Esophagus squamous epithelium (tissue), 5 donors: Measurements from ENCODE around the gene CHRM1. TPM values are rescaled to one million over a fixed set of nuclear protein-coding genes. Genes with fewer than 3 reads are reported as not detected.
"Not testable (repeated sequence)": the region's sequence is repeated elsewhere in the genome, so short reads cannot be mapped to it uniquely, and the experiment has no call there.

Experiments
- DNase-seq: peaks from one replicate; lab custom pipeline; 2025; lab: John Stamatoyannopoulos, UW
- H3K27ac ChIP-seq, 4 donors: fragments of 200-600 bp; sonication (generic); one replicate each; pipeline ENCODE4 v1.5.1; 2016 to 2019; ENCODE audit warnings: mild to moderate bottlenecking in 1 of 4
- H3K27me3 ChIP-seq, 4 donors: fragments of 200-600 bp; sonication (generic); 1 replicate in 3 of 4; 2 replicates in 1 of 4; pipeline versions ENCODE4 v1.5.1 to v1.6.0; 2017 to 2021; ENCODE audit warnings: antibody characterized with exemption in 1 of 4
- H3K36me3 ChIP-seq, 3 donors: fragments of 200-600 bp; sonication (generic); one replicate each; pipeline ENCODE4 v1.5.1; 2016 to 2019
- H3K4me1 ChIP-seq, 3 donors: fragments of 200-600 bp; sonication (generic); one replicate each; pipeline ENCODE4 v1.5.1; 2017 to 2019
- H3K4me3 ChIP-seq, 4 donors: fragments of 200-600 bp; sonication (generic); 1 replicate in 3 of 4; 2 replicates in 1 of 4; pipeline ENCODE4 v1.5.1; 2016 to 2019; ENCODE audit warnings: mild to moderate bottlenecking in 2 of 4, moderate library complexity in 1 of 4
- H3K9me3 ChIP-seq, 3 donors: fragments of 200-600 bp; sonication (generic); one replicate each; pipeline ENCODE4 v1.5.1; 2016 to 2019
- CTCF ChIP-seq, 6 experiments: fragments of 450-650 bp in 4 of 6; fragments of 200-600 bp in 2 of 6; sonication (generic) in 2 of 6; IDR thresholded peaks; one replicate each; pipeline ENCODE4 v1.5.1; 2016 to 2019; ENCODE audit warnings: antibody characterized with exemption in 6 of 6, mild to moderate bottlenecking in 4 of 6, moderate library complexity in 4 of 6
- WGBS, 2 donors: methylation state at CpG; one replicate each; pipeline ENCODE4 v1.1.5; 2018; 5-methylcytosine and 5-hydroxymethylcytosine counted together
- intact Hi-C: fragments of 100-400 bp; cut with DNase I; formaldehyde crosslinking; loops from one replicate; pipeline ENCODE4 v1.15.0; 2022
- small RNA-seq, 4 donors: library from RNA; depleted of rRNA; stranded (forward); fragments of <200 nt; gene quantifications; one replicate each; pipeline ENCODE3, GENCODE V24; 2016
- total RNA-seq, 4 donors: library from RNA; depleted of rRNA; stranded (reverse); fragments of >200 nt; gene quantifications; one replicate each; pipeline ENCODE4 v1.1.0, GENCODE V29; 2016
- donor health status: DM: yes; HTN: yes; CAD: no.

Gene CHRM1
- total RNA-seq, 4 donors from 2014 or later, result 0.30 to 0.73 TPM; not detected in 2

GRCh38 chr11:62860835-62861563 lies 60.2 kb downstream of the CHRM1 start:
- intact Hi-C loops, result loop anchor here (5.0 to 10.0 kb wide), 2 partner anchors 69 to 136 kb away; partner anchors contain the start of genes HNRNPUL2, TMEM223 and TTC9C
- H3K4me1 ChIP-seq, result peaks cover 14 to 72% (median 28%) of the 10 kb centered on the region in 3 donors
- peak overlapping the region in 2 of 4 donors; percentile 75 to 76 for H3K27ac ChIP-seq
- no peak for DNase-seq
- 46 to 51% methylated on average over 5 of the region's 5 CpGs for WGBS, 2 donors
- H3K27me3 ChIP-seq, result no peaks in the 10 kb centered on the region
- no peaks in the 10 kb centered on the region for H3K36me3 ChIP-seq
- no peak overlapping the region for H3K4me3 ChIP-seq
- no peaks in the 10 kb centered on the region for H3K9me3 ChIP-seq
- TF ChIP-seq CTCF (IDR thresholded peaks at IDR 0.05), result no peak

GRCh38 chr11:62859281-62859703 lies 61.9 kb downstream of the CHRM1 start:
- H3K36me3 ChIP-seq, DNase-seq, intact Hi-C loops, H3K27me3 ChIP-seq, H3K9me3 ChIP-seq, H3K4me3 ChIP-seq: not testable (repeated sequence)
- Histone ChIP-seq H3K4me1 (peaks cover 21 to 80% (median 34%) of the 10 kb centered on the region in 3 donors), H3K27ac (peak overlapping the region in 3 of 4 donors; percentile 28 to 76 (median 75))
- 41 to 49% methylated on average over 6 to 7 of the region's 8 CpGs for WGBS, 2 donors

Small RNA genes within 50 kb of the gene (small RNA-seq; reads per million reads assigned to genes)
- 0 reads per million in 4 donors for gene RN7SL259P

Other genes starting within 250 kb of the CHRM1 start
- 10 to 100 TPM; 10.5 to 17.2 (median 12.2) TPM for gene UQCC3, start 249.7 kb downstream of the CHRM1 start, total RNA-seq
- gene LBHD1, start 249.1 kb downstream of the CHRM1 start, total RNA-seq, result 1 to 10 TPM; 1.8 to 3.6 (median 2.5) TPM
- 100 to 1,000 TPM in 1 of 4 donors, 10 to 100 TPM in 3; 67.3 to 148 (median 86.1) TPM for gene UBXN1, start 242.3 kb downstream of the CHRM1 start, total RNA-seq
- gene LRRN4CL, start 231.8 kb downstream of the CHRM1 start, total RNA-seq, result 10 to 100 TPM in 1 of 4 donors, 1 to 10 TPM in 2, under 1 TPM in 1; 0.27 to 12.0 (median 4.5) TPM
- gene BSCL2, start 213.9 kb downstream of the CHRM1 start, total RNA-seq, result 10 to 100 TPM; 25.7 to 69.4 (median 32.6) TPM
- not detected for gene GNG3, start 213.7 kb downstream of the CHRM1 start, total RNA-seq
- gene HNRNPUL2, start 193.9 kb downstream of the CHRM1 start, total RNA-seq, result 10 to 100 TPM; 14.4 to 33.0 (median 26.4) TPM
- gene TTC9C, start 192.9 kb downstream of the CHRM1 start, total RNA-seq, result 10 to 100 TPM in 3 of 4 donors, 1 to 10 TPM in 1; 9.6 to 21.3 (median 15.0) TPM
- 1 to 10 TPM; 4.7 to 7.7 (median 6.9) TPM for gene ZBTB3, start 167.2 kb downstream of the CHRM1 start, total RNA-seq
- 10 to 100 TPM; 26.5 to 61.2 (median 47.7) TPM for gene POLR2G, start 159.8 kb downstream of the CHRM1 start, total RNA-seq
- 10 to 100 TPM; 11.5 to 40.2 (median 19.0) TPM for gene TAF6L, start 150.0 kb downstream of the CHRM1 start, total RNA-seq
- gene TMEM179B, start 134.0 kb downstream of the CHRM1 start, total RNA-seq, result 10 to 100 TPM; 35.6 to 60.1 (median 43.3) TPM
- 10 to 100 TPM; 13.2 to 28.4 (median 22.0) TPM for gene TMEM223, start 129.4 kb downstream of the CHRM1 start, total RNA-seq
- 10 to 100 TPM; 38.1 to 62.4 (median 44.4) TPM for gene NXF1, start 115.9 kb downstream of the CHRM1 start, total RNA-seq
- gene STX5, start 89.3 kb downstream of the CHRM1 start, total RNA-seq, result 10 to 100 TPM; 23.0 to 34.7 (median 24.2) TPM
- not detected for gene TEX54, start 88.5 kb downstream of the CHRM1 start, total RNA-seq
- 10 to 100 TPM; 31.7 to 74.0 (median 44.3) TPM for gene WDR74, start 81.8 kb downstream of the CHRM1 start, total RNA-seq
- gene SLC3A2, start 40.5 kb downstream of the CHRM1 start, total RNA-seq, result 100 to 1,000 TPM; 132 to 373 (median 153) TPM
- gene SLC22A6, start 63.6 kb upstream of the CHRM1 start, total RNA-seq, result not detected
- not detected for gene SLC22A8, start 94.5 kb upstream of the CHRM1 start, total RNA-seq
- gene SLC22A24, start 222.9 kb upstream of the CHRM1 start, total RNA-seq, result not detected